H1 (cell line): ENCODE results near the gene PTPN21. TPM values are rescaled to one million over a fixed set of nuclear protein-coding genes. Genes with fewer than 3 reads are reported as not detected.

ENCODE experiments used
- CTCF ChIA-PET: fragments of 300-600 bp; sonication (Branson Sonifier 250); formaldehyde crosslinking; loops from one replicate; lab custom pipeline; 2021; ENCODE audit not compliant: partially characterized antibody; lab: Charles Lee
- POLR2A ChIA-PET: fragments of 300-600 bp; sonication (Branson Sonifier 250); formaldehyde crosslinking; loops from one replicate; lab custom pipeline; 2021; ENCODE audit warnings: inconsistent platforms; ENCODE audit not compliant: partially characterized antibody; lab: Charles Lee
- DNase-seq, 2 experiments: peaks; one replicate each; pipeline versions ENCODE4 v3.0.0 to v3.0.0-alpha.2; 2010 to 2022; ENCODE audit warnings: low spot score in 2 of 2, low read depth in 1 of 2, mixed read lengths in 1 of 2
- FAIRE-seq: peaks from 2 replicates; lab custom pipeline; 2011; peaks lifted over from hg19 to GRCh38; lab: Jason Lieb, UNC
- H2AFZ ChIP-seq: 2 replicates; pipeline ENCODE4 v1.8.1; 2012; ENCODE audit warnings: low read length, inconsistent platforms
- H2AK5ac ChIP-seq: 2 replicates; pipeline ENCODE4 v1.6.1; 2013; ENCODE audit warnings: low read depth, low read length
- H2BK120ac ChIP-seq: replicated peaks from 2 replicates; pipeline ENCODE3; 2013; ENCODE audit warnings: low read depth, low read length, inconsistent platforms
- H2BK12ac ChIP-seq: 2 replicates; pipeline ENCODE4 v1.6.1; 2013; ENCODE audit warnings: low read depth, low read length
- H2BK15ac ChIP-seq: 2 replicates; pipeline ENCODE4 v1.6.1; 2013; ENCODE audit warnings: low read length
- H2BK20ac ChIP-seq: 2 replicates; pipeline ENCODE4 v1.6.1; 2013; ENCODE audit warnings: low read length
- H2BK5ac ChIP-seq: 2 replicates; pipeline ENCODE4 v1.6.1; 2013; ENCODE audit warnings: low read depth, low read length
- H3K14ac ChIP-seq: 2 replicates; pipeline ENCODE4 v1.6.1; 2013; ENCODE audit warnings: inconsistent platforms; ENCODE audit not compliant: insufficient read length
- H3K18ac ChIP-seq: 2 replicates; pipeline ENCODE4 v1.6.1; 2013; ENCODE audit warnings: low read length; ENCODE audit errors: extremely low read depth
- H3K23ac ChIP-seq: 2 replicates; pipeline ENCODE4 v1.6.1; 2013; ENCODE audit warnings: inconsistent platforms; ENCODE audit not compliant: insufficient read length
- H3K23me2 ChIP-seq: 2 replicates; pipeline ENCODE4 v1.6.1; 2013; ENCODE audit warnings: low read depth, low read length
- H3K27ac ChIP-seq: 2 replicates; pipeline ENCODE4 v1.6.1; 2011; ENCODE audit warnings: low read depth, low read length, inconsistent platforms
- H3K27me3 ChIP-seq, 4 experiments: replicated peaks in 1 of 4; 1 replicate in 1 of 4; 2 replicates in 3 of 4; pipeline versions ENCODE4 v1.6.1 to v1.8.1; 2011 to 2013; ENCODE audit warnings: low read length in 3 of 4, mild to moderate bottlenecking in 3 of 4, inconsistent platforms in 2 of 4, mixed read lengths in 2 of 4, moderate library complexity in 1 of 4; ENCODE audit not compliant: control insufficient read depth in 3 of 4, insufficient read depth in 3 of 4; ENCODE audit errors: extremely low read depth in 1 of 4
- H3K36me3 ChIP-seq, 4 experiments: 2 replicates each; pipeline versions ENCODE4 v1.6.1 to v1.8.1; 2011 to 2013; ENCODE audit warnings: mild to moderate bottlenecking in 4 of 4, low read length in 3 of 4, moderate library complexity in 2 of 4, control low read depth in 1 of 4, inconsistent platforms in 1 of 4; ENCODE audit not compliant: insufficient read depth in 4 of 4, control insufficient read depth in 2 of 4
- H3K4ac ChIP-seq: replicated peaks from 2 replicates; pipeline ENCODE3; 2013; ENCODE audit warnings: low read length, low read depth, mixed read lengths, inconsistent platforms; ENCODE audit not compliant: insufficient read length
- H3K4me1 ChIP-seq, 4 experiments: replicated peaks in 1 of 4; 1 replicate in 1 of 4; 2 replicates in 3 of 4; pipeline versions ENCODE4 v1.6.1 to v1.8.1; 2011 to 2013; ENCODE audit warnings: low read length in 3 of 4, inconsistent platforms in 2 of 4, mixed read lengths in 1 of 4; ENCODE audit not compliant: insufficient read depth in 4 of 4, control insufficient read depth in 3 of 4
- H3K4me2 ChIP-seq, 2 experiments: 2 replicates each; pipeline versions ENCODE4 v1.6.1 to v1.8.1; 2011 to 2013; ENCODE audit warnings: low read depth in 2 of 2, low read length in 2 of 2, control low read depth in 1 of 2, inconsistent platforms in 1 of 2, mild to moderate bottlenecking in 1 of 2; ENCODE audit not compliant: insufficient read depth in 1 of 2
- H3K4me3 ChIP-seq, 4 experiments: fragments of 200-600, 300-600 bp in 1 of 4; sonication (generic), shearing (Covaris generic), sonication (Bioruptor Twin) in 1 of 4; 2 replicates each; pipeline versions ENCODE4 v1.5.1 to v1.8.1; 2011 to 2016; ENCODE audit warnings: low read length in 4 of 4, low read depth in 3 of 4, control low read depth in 2 of 4, inconsistent platforms in 2 of 4, mild to moderate bottlenecking in 2 of 4, mixed read lengths in 1 of 4, moderate library complexity in 1 of 4; ENCODE audit not compliant: insufficient read depth in 2 of 4; ENCODE audit errors: extremely low read depth in 1 of 4
- H3K56ac ChIP-seq: replicated peaks from 2 replicates; pipeline ENCODE3; 2013; ENCODE audit warnings: low read depth, mild to moderate bottlenecking, mixed read lengths, low read length, inconsistent platforms; ENCODE audit not compliant: insufficient read length
- H3K79me1 ChIP-seq: 2 replicates; pipeline ENCODE4 v1.6.1; 2013; ENCODE audit warnings: low read depth, low read length, control low read depth
- H3K79me2 ChIP-seq, 2 experiments: 2 replicates each; pipeline versions ENCODE4 v1.6.1 to v1.8.1; 2012 to 2013; ENCODE audit warnings: low read length in 2 of 2, mild to moderate bottlenecking in 2 of 2, inconsistent platforms in 1 of 2; ENCODE audit not compliant: insufficient read depth in 2 of 2, control insufficient read depth in 1 of 2
- H3K9ac ChIP-seq, 4 experiments: replicated peaks in 1 of 4; 1 replicate in 1 of 4; 2 replicates in 3 of 4; pipeline versions ENCODE4 v1.6.1 to v1.8.1; 2011 to 2013; ENCODE audit warnings: low read depth in 3 of 4, low read length in 3 of 4, control low read depth in 2 of 4, mild to moderate bottlenecking in 2 of 4, moderate library complexity in 2 of 4, inconsistent platforms in 1 of 4; ENCODE audit errors: extremely low read depth in 1 of 4
- H3K9me3 ChIP-seq, 2 experiments: 2 replicates each; pipeline versions ENCODE4 v1.6.1 to v1.8.1; 2012 to 2013; ENCODE audit warnings: mild to moderate bottlenecking in 2 of 2, moderate library complexity in 2 of 2, control low read depth in 1 of 2, inconsistent platforms in 1 of 2, low read depth in 1 of 2, low read length in 1 of 2, mixed read lengths in 1 of 2; ENCODE audit not compliant: insufficient read depth in 2 of 2
- H4K20me1 ChIP-seq, 2 experiments: replicated peaks in 1 of 2; 2 replicates each; pipeline versions ENCODE3 to v1.8.1; 2011 to 2013; ENCODE audit warnings: inconsistent platforms in 2 of 2, low read length in 2 of 2, mild to moderate bottlenecking in 1 of 2; ENCODE audit not compliant: insufficient read depth in 2 of 2, control insufficient read depth in 1 of 2
- H4K5ac ChIP-seq: 2 replicates; pipeline ENCODE4 v1.6.1; 2013; ENCODE audit warnings: low read length, low read depth, mixed read lengths, inconsistent platforms; ENCODE audit not compliant: insufficient read length
- H4K8ac ChIP-seq: 2 replicates; pipeline ENCODE4 v1.8.0; 2013; ENCODE audit warnings: mild to moderate bottlenecking, moderate library complexity, low read length, inconsistent platforms; ENCODE audit not compliant: insufficient read depth; ENCODE audit errors: extremely low read depth
- H4K91ac ChIP-seq: replicated peaks from 2 replicates; pipeline ENCODE3; 2013; ENCODE audit warnings: low read length, mixed read lengths, inconsistent platforms; ENCODE audit not compliant: insufficient read length
- JUN ChIP-seq: IDR thresholded peaks from 2 replicates; pipeline ENCODE4 v1.6.1; 2011; ENCODE audit warnings: low read depth, mild to moderate bottlenecking, improper control_type of control experiment, low read length
- JUND ChIP-seq: IDR thresholded peaks from 2 replicates; pipeline ENCODE4 v1.6.1; 2011; ENCODE audit warnings: mild to moderate bottlenecking, improper control_type of control experiment, low read length
- RBBP5 ChIP-seq: IDR thresholded peaks from 2 replicates; pipeline ENCODE4 v1.7.1; 2012; ENCODE audit warnings: low read depth, mild to moderate bottlenecking, inconsistent platforms, low read length, moderate library complexity, borderline replicate concordance
- RNF2 ChIP-seq: fragments of 200-900, 300-1000 bp; sonication (generic); IDR thresholded peaks from 2 replicates; pipeline ENCODE4 v1.7.1; 2016; ENCODE audit warnings: borderline replicate concordance, low read depth, mild to moderate bottlenecking, antibody characterized with exemption, low read length; ENCODE audit not compliant: poor library complexity, severe bottlenecking; ENCODE audit errors: missing control alignments
- SP4 ChIP-seq: IDR thresholded peaks from 2 replicates; pipeline ENCODE4 v1.6.1; 2012; ENCODE audit warnings: low read length, inconsistent platforms
- ZNF274 ChIP-seq: IDR thresholded peaks from 2 replicates; pipeline ENCODE4 v1.7.0; 2012; ENCODE audit warnings: low read length, borderline replicate concordance; ENCODE audit errors: extremely low read depth
- WGBS, 2 experiments: shearing (Covaris generic) in 1 of 2; methylation state at CpG; one replicate each; pipeline versions ENCODE4 v1.1.6 to v1.1.7; 2013 to 2015; ENCODE audit warnings: low lambda C conversion rate in 2 of 2, mixed read lengths in 2 of 2, inconsistent platforms in 1 of 2, low coverage in 1 of 2, missing lambda C conversion rate in 1 of 2; ENCODE audit not compliant: insufficient replicate concordance in 2 of 2, insufficient coverage in 1 of 2, insufficient read length in 1 of 2; ENCODE audit errors: extremely low coverage in 1 of 2, missing lambda C conversion rate in 1 of 2; 5-methylcytosine and 5-hydroxymethylcytosine counted together
- polyA plus RNA-seq, 7 experiments: library from polyadenylated mRNA; depleted of rRNA in 3 of 7; stranded (reverse) in 5 of 7; unstranded in 2 of 7; fragments of >200 nt in 5 of 7; fragments of 200-250 nt in 2 of 7; gene quantifications; 1 replicate in 5 of 7; 2 replicates in 1 of 7; 4 replicates in 1 of 7; pipeline versions ENCODE4 v1.2.1 to v1.2.3, GENCODE V29; 2011 to 2013; ENCODE audit warnings: missing spikeins in 2 of 7, mixed read lengths in 2 of 7
- total RNA-seq: library from RNA; stranded (reverse); fragmentation: NEBNext Ultra II Directional; extraction: Animal tissue kit (Norgen Biotek cat#: 25700); gene quantifications from 2 replicates; pipeline ENCODE4 v1.2.1, GENCODE V29; 2021
- TF ChIP-seq, protein P1 (sequence below): IDR thresholded peaks from 2 replicates; pipeline ENCODE4 v1.6.1; 2012; ENCODE audit warnings: low read length, inconsistent platforms
- TF ChIP-seq, protein P2 (sequence below): IDR thresholded peaks from 2 replicates; pipeline ENCODE4 v1.6.1; 2011; ENCODE audit warnings: low read length, improper control_type of control experiment

PTPN21 gene
- total and polyA plus RNA-seq, 2 of the 8 experiments (the other 6 are each of a cell fraction or from before 2014, with no cell fraction given) = 6.5 to 16.1 TPM

DNA sequence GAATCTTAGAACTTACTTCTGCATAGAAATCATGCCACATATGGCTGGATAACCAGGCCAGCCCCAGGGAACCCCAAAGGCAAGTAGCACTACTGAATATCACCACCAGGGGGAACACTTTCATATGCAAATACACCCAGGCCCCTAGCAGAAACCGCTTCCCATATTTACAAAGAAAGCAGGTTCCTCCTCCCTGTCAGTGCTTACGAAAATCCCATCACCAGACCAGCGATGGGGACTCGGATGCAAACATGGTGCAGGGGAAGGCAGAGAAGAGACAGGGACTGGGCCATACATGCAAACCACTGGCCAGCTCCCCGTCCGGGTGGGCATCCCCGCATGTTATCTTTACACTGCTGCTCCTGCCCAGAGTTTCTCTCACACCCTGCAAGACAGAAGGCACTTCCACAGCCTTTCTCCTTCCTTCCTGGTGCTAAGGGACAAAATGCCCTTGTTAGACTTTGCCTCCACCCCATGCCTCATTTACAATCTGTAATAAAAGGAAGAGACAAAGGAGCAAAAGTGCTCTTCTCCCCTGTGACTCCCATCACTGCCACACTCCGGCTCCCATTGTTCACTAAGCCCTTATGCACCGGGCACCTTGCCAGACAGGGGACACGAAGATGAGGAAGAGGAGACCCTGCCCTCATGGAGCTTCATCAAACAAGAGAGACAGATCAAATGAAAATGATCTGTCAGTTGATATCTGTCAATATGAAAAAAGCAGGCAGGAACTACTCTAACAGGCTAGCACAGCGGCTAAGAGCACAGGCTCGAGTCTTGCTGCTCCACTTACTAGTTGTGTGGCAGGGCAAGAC, 62.3 kb downstream of the PTPN21 start:
- FAIRE-seq = peak; percentile 7
- no peak overlapping the region for H2AK5ac ChIP-seq
- CTCF ChIA-PET = interaction anchor here (0.7 to 4.7 kb wide), 16 partner anchors 8 to 301 kb away, joined by 3 to 21 read pairs (median 3); no protein-coding TSS in a partner anchor
- H2AFZ ChIP-seq = no peak overlapping the region
- POLR2A ChIA-PET = no interaction called here
- H2BK12ac ChIP-seq = 0 out of 2 replicates have a peak overlapping the region, but pooled peaks have one; percentile 5
- peak; percentile 15 to 84 for DNase-seq
- no peak overlapping the region for H3K23ac ChIP-seq
- no peaks in the 10 kb centered on the region for H3K9me3 ChIP-seq
- no peaks in the 10 kb centered on the region for H3K79me2 ChIP-seq
- H3K4me2 ChIP-seq = peak overlapping the region in 1 of 2 experiments; percentile 50; a peak in 2 of 4 replicates
- no peak overlapping the region for H3K27ac ChIP-seq
- H3K18ac ChIP-seq = no peak overlapping the region
- no peak overlapping the region; the same call in 1 of the 2 replicates for H2BK15ac ChIP-seq
- H4K20me1 ChIP-seq = peaks cover 0 to 2% of the 10 kb centered on the region in 2 experiments
- no peak overlapping the region for H4K5ac ChIP-seq
- H3K79me1 ChIP-seq = no peaks in the 10 kb centered on the region
- no peaks in the 10 kb centered on the region for H3K27me3 ChIP-seq
- H3K4me1 ChIP-seq = peaks cover 0 to 3% (median 1%) of the 10 kb centered on the region in 4 experiments; a peak in 2 of 7 replicates
- H2BK20ac ChIP-seq = no peak overlapping the region
- H3K4ac ChIP-seq = no peak overlapping the region
- H3K23me2 ChIP-seq = 0 out of 2 replicates have a peak, but pooled peaks cover 2% of the 10 kb centered on the region
- H4K8ac ChIP-seq = no peak overlapping the region
- no peak overlapping the region for H2BK120ac ChIP-seq
- H2BK5ac ChIP-seq = no peak overlapping the region
- H3K36me3 ChIP-seq = peaks cover 0 to 6% (median 2%) of the 10 kb centered on the region in 4 experiments; a peak in 2 of 8 replicates
- H3K4me3 ChIP-seq = no peak overlapping the region
- H3K14ac ChIP-seq = no peak overlapping the region
- no peak overlapping the region for H4K91ac ChIP-seq
- 72% methylated on average over 12 of the region's 12 CpGs; no CpG with 5 or more reads in 1 of the 2 experiments for WGBS, 2 experiments
- H3K9ac ChIP-seq = no peak overlapping the region
- no peak overlapping the region for H3K56ac ChIP-seq
- TF ChIP-seq RBBP5 (no peak), JUND (no peak), SP4 (no peak), JUN (no peak), RNF2 (no peak), ZNF274 (no peak)
- TF ChIP-seq, protein P1, sequence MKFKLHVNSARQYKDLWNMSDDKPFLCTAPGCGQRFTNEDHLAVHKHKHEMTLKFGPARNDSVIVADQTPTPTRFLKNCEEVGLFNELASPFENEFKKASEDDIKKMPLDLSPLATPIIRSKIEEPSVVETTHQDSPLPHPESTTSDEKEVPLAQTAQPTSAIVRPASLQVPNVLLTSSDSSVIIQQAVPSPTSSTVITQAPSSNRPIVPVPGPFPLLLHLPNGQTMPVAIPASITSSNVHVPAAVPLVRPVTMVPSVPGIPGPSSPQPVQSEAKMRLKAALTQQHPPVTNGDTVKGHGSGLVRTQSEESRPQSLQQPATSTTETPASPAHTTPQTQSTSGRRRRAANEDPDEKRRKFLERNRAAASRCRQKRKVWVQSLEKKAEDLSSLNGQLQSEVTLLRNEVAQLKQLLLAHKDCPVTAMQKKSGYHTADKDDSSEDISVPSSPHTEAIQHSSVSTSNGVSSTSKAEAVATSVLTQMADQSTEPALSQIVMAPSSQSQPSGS = no peak
- TF ChIP-seq, protein P2, sequence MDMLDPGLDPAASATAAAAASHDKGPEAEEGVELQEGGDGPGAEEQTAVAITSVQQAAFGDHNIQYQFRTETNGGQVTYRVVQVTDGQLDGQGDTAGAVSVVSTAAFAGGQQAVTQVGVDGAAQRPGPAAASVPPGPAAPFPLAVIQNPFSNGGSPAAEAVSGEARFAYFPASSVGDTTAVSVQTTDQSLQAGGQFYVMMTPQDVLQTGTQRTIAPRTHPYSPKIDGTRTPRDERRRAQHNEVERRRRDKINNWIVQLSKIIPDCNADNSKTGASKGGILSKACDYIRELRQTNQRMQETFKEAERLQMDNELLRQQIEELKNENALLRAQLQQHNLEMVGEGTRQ = no peak
